NCI-H1436 treated with DMSO at 0.1 percent for 48 hours (cell line): ENCODE measurements around the gene HBM.
"Not testable (repeated sequence)": the region's sequence is repeated elsewhere in the genome, so short reads cannot be mapped to it uniquely, and the experiment has no call there.

Source experiments
- DNase-seq: peaks from one replicate; lab custom pipeline; 2025; lab: John Stamatoyannopoulos, UW

The HBM gene

GRCh38 chr16:146646-147045, 19.1 kb upstream of the HBM start:
- DNase-seq, result no peak

GRCh38 chr16:149024-149660, 16.6 kb upstream of the HBM start:
- DNase-seq, result no peak

DNA sequence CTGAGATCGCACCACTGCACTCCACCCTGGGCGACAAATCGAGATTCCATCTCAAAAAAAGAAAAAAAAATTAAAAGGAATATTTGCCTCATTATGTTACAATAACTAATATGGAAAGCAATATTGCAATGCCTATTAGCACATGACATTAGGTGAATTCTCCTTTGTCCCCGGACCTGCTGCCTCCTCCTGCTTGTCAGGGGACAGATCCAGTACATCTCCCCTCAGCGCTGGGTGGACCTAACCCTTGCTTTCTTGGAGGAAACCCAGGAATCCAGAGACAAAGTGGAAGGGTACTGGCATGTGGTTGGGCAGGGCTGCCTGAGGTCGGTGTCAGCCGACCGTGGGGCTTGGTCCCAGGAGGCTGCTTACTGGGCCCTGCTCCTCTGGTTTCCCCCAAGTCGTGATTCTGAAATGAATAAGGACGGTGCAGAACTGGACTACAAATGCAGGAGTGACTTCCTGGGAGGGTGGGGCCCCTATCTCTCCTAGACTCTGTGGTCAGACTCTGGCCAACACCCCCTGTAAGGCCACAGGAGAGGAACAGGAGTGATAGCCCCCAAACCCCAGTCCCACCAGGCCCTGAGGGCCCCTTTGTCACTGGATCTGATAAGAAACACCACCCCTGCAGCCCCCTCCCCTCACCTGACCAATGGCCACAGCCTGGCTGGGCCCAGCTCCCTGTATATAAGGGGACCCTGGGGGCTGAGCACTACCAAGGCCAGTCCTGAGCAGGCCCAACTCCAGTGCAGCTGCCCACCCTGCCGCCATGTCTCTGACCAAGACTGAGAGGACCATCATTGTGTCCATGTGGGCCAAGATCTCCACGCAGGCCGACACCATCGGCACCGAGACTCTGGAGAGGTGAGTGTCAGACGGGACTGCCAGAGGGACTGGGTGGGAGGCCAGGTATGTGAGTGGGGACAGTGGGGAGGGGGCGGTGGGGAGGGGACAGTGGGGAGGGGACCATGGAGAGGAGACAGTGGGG, 13.3 kb upstream of the HBM start, which contains the start of gene HBZ:
Gene HBZ (plus strand): TSS at position 504 of the 988 bp plus-strand sequence. CDS start 266 bp downstream, at position 770.
- no peak for DNase-seq

DNA sequence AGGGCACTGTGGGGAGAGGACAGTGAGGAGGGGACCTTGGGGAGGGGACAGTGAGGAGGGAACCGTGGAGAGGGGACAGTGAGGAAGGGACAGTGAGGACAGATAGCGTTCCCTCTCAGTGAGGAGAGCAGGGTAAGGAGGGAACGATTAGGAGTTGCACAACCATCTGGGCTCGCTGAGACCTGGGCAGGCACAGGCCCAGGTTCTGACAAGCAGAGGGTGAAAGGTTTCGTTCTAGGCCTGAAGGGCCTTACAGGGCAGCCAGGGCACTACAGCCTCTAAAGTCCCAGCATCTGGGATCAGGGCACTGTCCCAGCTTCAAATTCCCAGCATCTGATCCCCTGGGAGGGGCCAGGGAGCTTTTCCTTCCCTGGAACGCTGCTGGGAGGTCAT, 12.7 kb upstream of the HBM start:
- DNase-seq, result not testable (repeated sequence)

DNA sequence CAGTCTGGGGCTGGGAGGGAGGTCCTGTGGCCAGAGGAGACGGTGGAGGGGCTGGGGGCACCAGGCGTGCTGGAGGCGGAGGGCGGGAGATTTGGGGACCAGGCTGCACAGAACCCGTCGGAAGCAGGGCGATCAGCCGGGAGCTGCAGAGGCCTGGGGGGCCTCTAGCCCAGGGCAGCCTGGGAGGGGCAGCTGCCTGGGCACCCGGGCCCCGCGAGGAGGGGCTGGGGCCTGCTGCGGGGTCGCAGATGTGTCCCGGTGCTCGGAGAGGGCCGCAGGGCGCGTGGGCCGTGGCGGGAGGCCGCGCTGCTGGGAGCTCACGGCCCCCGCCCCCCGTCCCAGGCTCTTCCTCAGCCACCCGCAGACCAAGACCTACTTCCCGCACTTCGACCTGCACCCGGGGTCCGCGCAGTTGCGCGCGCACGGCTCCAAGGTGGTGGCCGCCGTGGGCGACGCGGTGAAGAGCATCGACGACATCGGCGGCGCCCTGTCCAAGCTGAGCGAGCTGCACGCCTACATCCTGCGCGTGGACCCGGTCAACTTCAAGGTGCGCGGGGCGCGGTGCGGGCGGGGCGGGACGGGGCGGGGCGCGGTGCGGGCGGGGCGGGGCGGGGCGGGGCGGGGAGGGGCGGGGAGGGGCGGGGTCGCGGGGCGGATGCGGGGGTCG, 12.1 kb upstream of the HBM start:
- not testable (repeated sequence) for DNase-seq

DNA sequence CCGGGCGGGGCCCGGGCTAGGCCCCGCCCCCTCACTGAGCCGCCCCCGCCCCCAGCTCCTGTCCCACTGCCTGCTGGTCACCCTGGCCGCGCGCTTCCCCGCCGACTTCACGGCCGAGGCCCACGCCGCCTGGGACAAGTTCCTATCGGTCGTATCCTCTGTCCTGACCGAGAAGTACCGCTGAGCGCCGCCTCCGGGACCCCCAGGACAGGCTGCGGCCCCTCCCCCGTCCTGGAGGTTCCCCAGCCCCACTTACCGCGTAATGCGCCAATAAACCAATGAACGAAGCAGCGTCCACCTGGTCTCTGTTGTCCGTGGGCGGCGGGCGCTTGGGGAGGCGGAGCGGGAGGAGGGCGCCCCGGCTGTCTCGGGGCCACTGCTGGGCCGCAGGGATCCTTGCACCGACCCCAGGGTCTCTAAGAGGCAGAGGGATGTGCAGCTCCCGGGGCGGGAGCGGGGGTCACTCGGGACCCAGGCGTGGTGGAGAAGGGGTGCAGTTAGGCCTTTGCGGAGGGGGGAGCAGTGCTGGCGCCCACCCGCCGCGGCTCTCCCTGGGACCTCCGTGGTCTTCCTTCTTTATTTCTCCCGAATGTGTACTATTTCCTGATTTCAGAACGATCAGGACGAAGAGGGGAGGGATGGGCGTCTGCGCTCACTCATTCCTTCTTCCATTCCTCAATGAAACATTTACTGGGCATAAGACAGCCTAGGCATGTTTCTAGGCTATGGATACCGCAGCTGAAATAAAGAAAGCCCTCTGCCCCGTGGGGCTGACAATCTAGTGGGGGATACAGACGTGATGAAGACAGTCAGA, 11.4 kb upstream of the HBM start:
- no peak for DNase-seq

- DNase-seq, result no peak
These were observed 10.8 kb upstream of the HBM start for GRCh38 chr16:155031-155398.

DNA sequence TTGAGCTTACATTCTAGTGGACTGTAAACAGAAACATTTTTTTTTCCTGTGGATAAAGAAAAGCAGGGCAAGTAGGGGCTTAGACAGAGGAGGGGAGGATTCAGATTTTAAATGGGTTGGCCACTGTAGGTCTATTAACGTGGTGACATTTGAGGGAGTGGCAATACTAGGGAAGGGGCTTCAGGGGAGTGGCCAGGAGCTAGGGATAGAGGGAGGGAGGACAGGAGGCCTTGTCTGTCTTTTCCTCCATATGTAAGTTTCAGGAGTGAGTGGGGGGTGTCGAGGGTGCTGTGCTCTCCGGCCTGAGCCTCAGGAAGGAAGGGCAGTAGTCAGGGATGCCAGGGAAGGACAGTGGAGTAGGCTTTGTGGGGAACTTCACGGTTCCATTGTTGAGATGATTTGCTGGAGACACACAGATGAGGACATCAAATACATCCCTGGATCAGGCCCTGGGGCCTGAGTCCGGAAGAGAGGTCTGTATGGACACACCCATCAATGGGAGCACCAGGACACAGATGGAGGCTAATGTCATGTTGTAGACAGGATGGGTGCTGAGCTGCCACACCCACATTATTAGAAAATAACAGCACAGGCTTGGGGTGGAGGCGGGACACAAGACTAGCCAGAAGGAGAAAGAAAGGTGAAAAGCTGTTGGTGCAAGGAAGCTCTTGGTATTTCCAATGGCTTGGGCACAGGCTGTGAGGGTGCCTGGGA, 6.5 kb upstream of the HBM start:
- no peak for DNase-seq

DNA sequence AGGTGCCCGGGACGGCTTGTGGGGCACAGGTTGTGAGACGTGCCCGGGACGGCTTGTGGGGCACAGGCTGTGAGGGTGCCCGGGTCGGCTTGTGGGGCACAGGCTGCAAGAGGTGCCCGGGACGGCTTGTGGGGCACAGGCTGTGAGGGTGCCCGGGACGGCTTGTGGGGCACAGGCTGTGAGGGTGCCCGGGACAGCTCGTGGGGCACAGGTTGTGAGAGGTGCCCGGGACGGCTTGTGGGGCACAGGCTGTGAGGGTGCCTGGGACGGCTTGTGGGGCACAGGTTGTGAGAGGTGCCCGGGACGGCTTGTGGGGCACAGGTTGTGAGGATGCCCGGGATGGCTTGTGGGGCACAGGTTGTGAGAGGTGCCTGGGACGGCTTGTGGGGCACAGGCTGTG, 5.5 kb upstream of the HBM start:
- not testable (repeated sequence) for DNase-seq

DNA sequence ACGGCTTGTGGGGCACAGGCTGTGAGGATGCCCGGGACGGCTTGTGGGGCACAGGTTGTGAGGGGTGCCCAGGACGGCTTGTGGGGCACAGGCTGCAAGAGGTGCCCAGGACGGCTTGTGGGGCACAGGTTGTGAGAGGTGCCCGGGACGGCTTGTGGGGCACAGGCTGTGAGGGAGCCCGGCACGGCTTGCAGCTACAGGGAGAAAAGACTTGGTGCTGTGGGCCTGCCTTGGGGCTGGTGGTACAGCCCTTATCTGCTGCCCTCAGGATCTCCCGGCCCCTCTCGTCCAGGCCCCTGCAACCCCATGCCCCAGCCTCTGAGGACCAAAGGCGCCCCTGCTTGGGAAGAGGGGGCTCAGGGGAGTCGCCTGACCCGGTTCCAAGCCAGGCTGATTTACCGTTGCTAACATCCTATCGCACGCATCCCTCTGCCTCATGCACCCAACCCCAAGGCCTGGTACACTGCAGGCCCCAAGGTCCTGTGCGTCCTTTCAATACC, 5.0 kb upstream of the HBM start:
- DNase-seq, result no peak

DNA sequence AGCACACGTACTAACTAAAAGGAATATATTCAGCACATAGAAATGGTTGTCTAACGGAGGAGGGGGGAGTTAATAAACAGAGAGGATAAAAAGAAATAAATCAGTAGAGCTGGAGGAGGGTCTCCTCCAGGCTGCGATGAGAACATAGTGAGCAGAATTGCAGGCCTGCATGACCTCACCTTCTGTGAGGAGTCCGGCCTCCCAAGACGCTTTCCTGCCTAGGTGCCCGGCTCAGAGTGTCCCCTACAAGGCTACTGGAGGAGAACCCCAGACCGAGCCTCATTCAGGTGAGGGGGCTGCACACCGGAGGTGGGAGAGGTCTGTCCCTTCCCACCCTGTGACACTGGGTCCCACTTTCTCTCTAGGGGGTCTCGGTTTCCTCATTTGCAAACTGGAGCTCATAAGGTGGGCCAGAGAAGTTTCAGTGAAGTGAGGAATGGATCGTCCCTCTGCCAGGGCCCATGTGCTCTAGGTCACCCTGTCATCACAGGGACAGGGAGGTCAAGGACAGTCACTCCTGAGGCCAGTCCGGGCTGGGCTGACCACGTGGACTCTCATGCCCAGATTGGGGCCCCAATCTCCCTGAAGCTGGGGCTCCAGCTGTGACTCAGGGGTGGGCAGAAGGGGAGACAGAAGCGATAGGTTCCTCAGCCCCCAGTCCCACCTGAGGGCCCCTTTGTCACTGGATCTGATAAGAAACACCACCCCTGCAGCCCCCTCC, 3.3 kb upstream of the HBM start:
- DNase-seq, result no peak

GRCh38 chr16:163139-163538, 2.6 kb upstream of the HBM start:
- DNase-seq, result not testable (repeated sequence)

- DNase-seq, result not testable (repeated sequence)
These were observed 2.1 kb upstream of the HBM start for GRCh38 chr16:163696-164095.

GRCh38 chr16:164134-164823, 1.5 kb upstream of the HBM start:
- DNase-seq, result not testable (repeated sequence)

- no peak for DNase-seq
These were observed 795 bp upstream of the HBM start for GRCh38 chr16:164827-165538.

DNA sequence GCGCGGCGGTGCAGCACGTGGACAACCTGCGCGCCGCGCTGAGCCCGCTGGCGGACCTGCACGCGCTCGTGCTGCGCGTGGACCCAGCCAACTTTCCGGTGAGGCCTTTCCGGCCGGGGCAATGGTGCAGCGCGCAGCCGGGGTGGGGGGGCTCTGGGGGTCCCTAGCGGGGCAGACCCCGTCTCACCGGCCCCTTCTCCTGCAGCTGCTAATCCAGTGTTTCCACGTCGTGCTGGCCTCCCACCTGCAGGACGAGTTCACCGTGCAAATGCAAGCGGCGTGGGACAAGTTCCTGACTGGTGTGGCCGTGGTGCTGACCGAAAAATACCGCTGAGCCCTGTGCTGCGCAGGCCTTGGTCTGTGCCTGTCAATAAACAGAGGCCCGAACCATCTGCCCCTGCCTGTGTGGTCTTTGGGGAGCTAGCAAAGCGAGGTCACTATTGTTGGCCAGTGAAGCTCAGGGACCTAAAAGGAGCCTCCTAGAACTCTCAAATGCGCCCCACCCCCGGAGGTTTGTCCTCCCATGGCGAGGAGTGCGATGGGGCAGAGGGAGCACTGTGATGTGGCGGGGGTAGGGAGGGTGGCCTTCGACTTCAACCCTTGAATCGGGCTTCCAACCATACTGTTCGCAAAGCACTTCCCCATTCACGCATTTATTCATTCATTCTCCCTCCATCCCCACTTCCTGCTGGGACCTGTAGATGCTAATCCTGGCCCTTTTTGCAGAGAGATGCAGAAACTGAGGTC, 770 bp downstream of the HBM start:
- no peak for DNase-seq

DNA sequence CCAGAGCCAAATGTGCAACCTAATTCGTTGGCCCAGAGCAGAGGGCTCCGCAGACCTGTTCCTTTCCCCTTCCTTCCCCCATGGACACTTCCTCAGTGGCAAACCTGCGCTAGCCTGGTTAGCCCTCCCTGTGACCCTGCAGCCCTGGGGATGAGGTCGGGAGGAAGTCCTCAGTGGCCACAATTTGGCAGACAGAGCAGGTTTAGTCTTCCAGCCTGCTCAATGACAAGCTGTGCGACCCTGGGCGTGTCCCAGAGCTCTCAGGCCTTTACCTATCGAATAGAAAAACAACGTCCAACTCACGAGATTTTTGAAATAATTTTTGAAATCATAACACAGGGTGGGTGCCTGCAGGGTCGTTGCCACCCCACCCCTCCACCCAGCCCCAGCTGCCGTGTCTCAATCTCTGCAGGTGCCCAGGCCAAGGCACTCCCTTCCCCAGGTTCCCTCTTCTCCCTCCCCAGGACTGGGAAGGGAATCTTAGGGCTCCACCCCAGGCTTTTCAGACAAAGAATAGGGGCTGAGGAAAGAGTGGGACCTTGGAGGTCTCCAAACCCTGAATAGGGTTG, 1.4 kb downstream of the HBM start:
- no peak for DNase-seq

DNA sequence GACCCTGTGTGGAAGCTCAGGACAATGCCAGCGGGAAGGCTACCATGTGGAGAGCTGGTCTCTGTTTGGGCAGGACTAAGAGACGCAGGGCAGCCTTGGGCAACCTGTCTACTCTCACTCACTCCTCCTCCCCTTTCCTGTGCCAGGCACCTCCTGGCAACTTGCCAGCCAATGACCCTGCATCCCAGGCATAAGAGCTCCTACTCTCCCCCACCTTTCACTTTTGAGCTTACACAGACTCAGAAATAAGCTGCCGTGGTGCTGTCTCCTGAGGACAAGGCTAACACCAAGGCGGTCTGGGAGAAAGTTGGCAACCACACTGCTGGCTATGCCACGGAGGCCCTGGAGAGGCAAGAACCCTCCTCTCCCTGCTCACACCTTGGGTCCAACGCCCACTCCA, 2.6 kb downstream of the HBM start:
- DNase-seq, result no peak
